Measurements from ENCODE around the gene PCDH9. TPM values are rescaled to one million over a fixed set of nuclear protein-coding genes. Genes with fewer than 3 reads are reported as not detected.

The PCDH9 gene
- total RNA-seq, 4 donors from 2014 or later = 0.37 to 2.4 (median 1.5) TPM

DNA sequence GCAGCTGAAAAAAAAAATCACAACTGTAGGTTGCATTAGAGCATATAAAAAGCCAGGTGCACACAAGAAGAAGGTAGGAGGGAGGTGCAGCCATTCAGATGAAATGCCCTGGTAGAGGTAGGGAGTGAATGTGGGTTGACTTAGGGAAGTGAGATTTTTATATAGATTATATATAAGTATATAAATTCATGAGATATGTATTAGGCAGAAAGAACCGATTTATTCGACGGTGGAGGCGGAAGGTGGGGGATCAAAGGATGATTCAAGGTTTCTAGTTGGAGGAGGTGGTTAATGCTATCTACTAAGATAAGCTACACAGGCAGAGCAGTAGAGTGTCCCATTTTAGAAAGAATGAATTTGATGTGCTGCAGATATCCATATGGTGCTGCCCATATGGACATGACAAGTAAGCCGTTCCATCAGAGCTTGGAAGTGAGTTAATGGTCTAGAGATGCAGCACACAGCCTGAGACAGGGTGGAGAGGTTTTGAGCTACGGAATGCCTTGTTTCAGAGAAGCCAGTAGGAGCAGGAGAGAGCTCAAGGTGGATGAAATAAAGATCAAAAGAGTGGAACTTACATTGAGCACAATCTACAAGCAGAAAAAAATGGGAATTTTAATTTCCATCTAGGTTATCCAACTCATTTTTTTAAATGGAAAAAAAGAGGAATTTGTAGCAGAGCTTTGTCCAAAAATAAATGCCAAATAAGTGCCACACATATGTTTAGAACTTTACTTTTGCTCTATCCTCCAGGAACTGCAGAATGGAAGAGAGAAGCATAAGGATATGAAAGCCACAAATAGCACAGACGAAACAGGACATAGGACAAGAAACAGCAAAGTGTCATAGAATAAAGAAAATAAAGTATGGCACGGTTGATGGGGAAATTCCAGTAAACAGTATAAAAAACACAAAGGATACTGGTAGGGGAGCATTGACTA is 177.3 kb downstream of the PCDH9 start:
- no peak overlapping the region for H3K27ac ChIP-seq
- H3K4me1 ChIP-seq = no peaks in the 10 kb centered on the region
- H3K36me3 ChIP-seq = no peaks in the 10 kb centered on the region
- WGBS, 2 donors (ENCODE audit: low coverage in 1 of 2) = 82% methylated on average over 8 of the region's 8 CpGs
- H3K27me3 ChIP-seq = no peaks in the 10 kb centered on the region
- DNase-seq = no peak
- TF ChIP-seq EP300 (IDR thresholded peaks at IDR 0.05; ENCODE audit: low read depth) (no peak), POLR2A (IDR thresholded peaks at IDR 0.05) (no peak), POLR2AphosphoS5 (IDR thresholded peaks at IDR 0.05) (no peak)
- TF ChIP-seq, protein P1, sequence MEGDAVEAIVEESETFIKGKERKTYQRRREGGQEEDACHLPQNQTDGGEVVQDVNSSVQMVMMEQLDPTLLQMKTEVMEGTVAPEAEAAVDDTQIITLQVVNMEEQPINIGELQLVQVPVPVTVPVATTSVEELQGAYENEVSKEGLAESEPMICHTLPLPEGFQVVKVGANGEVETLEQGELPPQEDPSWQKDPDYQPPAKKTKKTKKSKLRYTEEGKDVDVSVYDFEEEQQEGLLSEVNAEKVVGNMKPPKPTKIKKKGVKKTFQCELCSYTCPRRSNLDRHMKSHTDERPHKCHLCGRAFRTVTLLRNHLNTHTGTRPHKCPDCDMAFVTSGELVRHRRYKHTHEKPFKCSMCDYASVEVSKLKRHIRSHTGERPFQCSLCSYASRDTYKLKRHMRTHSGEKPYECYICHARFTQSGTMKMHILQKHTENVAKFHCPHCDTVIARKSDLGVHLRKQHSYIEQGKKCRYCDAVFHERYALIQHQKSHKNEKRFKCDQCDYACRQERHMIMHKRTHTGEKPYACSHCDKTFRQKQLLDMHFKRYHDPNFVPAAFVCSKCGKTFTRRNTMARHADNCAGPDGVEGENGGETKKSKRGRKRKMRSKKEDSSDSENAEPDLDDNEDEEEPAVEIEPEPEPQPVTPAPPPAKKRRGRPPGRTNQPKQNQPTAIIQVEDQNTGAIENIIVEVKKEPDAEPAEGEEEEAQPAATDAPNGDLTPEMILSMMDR (IDR thresholded peaks at IDR 0.05) = no peak
- intact Hi-C loops (cut with DNase I; ENCODE audit: low total_unique reads) (no loop called here), in situ Hi-C loops (cut with MboI; ENCODE audit: low pct_ligation_motif_present in 1 of 4, low pct_unique_long_range_greater_than_20kb in 1 of 4, low sequenced_read_pairs in 3 of 4) (no loop called here)
- H3K4me3 ChIP-seq = no peak overlapping the region
- no peaks in the 10 kb centered on the region for H3K9me3 ChIP-seq

DNA sequence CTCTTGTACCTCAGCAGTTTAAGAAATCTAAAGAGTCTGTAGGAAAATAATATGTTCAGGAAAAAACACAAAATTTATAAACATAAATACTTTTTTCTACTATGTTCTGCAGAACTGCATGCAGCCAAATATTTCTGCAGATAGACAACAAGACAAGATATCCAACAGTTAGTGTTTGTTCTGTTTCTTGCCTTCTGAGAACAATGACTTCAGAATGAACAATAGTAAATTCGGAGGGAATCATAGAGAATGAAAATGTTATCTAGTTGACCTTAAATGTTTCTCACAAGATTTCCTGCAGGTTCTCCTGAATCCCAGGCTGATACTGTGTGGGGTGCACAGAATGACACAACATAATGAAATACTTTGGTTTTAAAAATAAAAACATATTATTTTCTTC is 180.4 kb downstream of the PCDH9 start:
- H3K36me3 ChIP-seq = no peaks in the 10 kb centered on the region
- no peak overlapping the region for H3K27ac ChIP-seq
- in situ Hi-C loops (cut with MboI; ENCODE audit: low pct_ligation_motif_present in 1 of 4, low pct_unique_long_range_greater_than_20kb in 1 of 4, low sequenced_read_pairs in 3 of 4) (no loop called here), intact Hi-C loops (cut with DNase I; ENCODE audit: low total_unique reads) (loop anchor here (10.0 kb wide), 1 partner anchor 1425 kb away; no protein-coding TSS in a partner anchor)
- DNase-seq = no peak
- no peak overlapping the region for H3K4me3 ChIP-seq
- 42 to 80% methylated on average over 1 of the region's 1 CpG for WGBS, 2 donors (ENCODE audit: low coverage in 1 of 2)
- H3K4me1 ChIP-seq = no peaks in the 10 kb centered on the region
- H3K9me3 ChIP-seq = no peaks in the 10 kb centered on the region
- no peaks in the 10 kb centered on the region for H3K27me3 ChIP-seq
- TF ChIP-seq POLR2AphosphoS5 (IDR thresholded peaks at IDR 0.05) = no peak
- TF ChIP-seq, protein P1 (IDR thresholded peaks at IDR 0.05) = no peak
- TF ChIP-seq EP300 (IDR thresholded peaks at IDR 0.05; ENCODE audit: low read depth) = no peak
- TF ChIP-seq POLR2A (IDR thresholded peaks at IDR 0.05) = no peak

DNA sequence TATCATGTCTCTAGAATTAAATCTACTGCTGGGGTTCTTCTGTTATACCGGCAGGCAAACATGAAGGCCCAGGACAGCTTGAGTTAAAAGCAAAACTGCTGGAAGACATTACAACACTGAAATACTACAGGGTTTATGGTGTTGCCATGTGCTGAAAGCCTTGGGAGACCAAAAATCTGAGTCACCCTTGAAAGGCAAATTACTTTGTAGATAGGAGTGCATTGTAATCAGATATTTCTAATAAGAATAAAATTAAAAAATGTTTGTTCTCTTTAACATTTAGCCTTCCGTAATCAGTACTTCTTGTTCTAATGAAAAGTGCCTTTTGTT is 181.3 kb downstream of the PCDH9 start:
- H3K27ac ChIP-seq = no peak overlapping the region
- no peaks in the 10 kb centered on the region for H3K27me3 ChIP-seq
- intact Hi-C loops (cut with DNase I; ENCODE audit: low total_unique reads) (loop anchor here (10.0 kb wide), 1 partner anchor 1426 kb away; no protein-coding TSS in a partner anchor), in situ Hi-C loops (cut with MboI; ENCODE audit: low pct_ligation_motif_present in 1 of 4, low pct_unique_long_range_greater_than_20kb in 1 of 4, low sequenced_read_pairs in 3 of 4) (no loop called here)
- DNase-seq = no peak
- H3K9me3 ChIP-seq = no peaks in the 10 kb centered on the region
- no peaks in the 10 kb centered on the region for H3K4me1 ChIP-seq
- H3K36me3 ChIP-seq = no peaks in the 10 kb centered on the region
- TF ChIP-seq POLR2A (IDR thresholded peaks at IDR 0.05) (no peak), EP300 (IDR thresholded peaks at IDR 0.05; ENCODE audit: low read depth) (no peak), POLR2AphosphoS5 (IDR thresholded peaks at IDR 0.05) (no peak)
- TF ChIP-seq, protein P1 (IDR thresholded peaks at IDR 0.05) = no peak
- H3K4me3 ChIP-seq = no peak overlapping the region
- 84 to 89% methylated on average over 2 of the region's 2 CpGs for WGBS, 2 donors (ENCODE audit: low coverage in 1 of 2)

DNA sequence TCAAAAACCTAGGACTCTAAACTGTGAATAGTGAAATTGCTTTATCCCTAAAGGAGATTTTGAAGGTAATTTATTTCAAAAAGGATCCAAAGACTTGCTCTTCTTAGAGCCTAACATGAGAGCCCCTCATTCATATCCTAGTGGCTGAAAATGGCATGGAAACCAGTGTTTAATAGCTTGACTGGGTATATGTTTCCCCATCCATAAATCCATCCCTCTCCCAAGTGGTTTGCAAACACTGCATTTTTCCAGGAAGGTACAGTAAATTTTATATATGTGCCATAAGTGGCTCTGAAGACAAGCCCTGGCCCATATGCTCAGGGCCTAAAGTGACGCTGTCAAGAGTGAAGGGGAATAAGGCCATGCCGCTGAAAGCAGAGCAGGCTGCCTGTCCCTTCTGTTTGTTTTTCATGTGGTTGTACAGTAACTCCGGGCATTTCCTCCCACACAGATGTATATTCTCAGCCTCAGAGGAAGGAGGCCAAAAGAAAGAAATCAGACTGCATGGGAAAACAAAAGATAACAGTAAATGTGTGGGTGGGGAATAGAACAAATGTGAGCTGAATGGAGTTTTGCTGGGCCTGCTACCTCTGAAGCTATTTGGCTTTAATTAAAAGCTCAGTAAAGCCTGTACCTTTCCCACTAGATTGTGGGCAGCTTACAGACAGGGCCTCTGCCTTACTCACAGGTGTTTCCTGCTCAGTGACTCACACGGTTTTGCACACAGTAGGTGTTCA is 181.9 kb downstream of the PCDH9 start:
- Histone ChIP-seq H3K27me3 (no peaks in the 10 kb centered on the region), H3K9me3 (no peaks in the 10 kb centered on the region), H3K4me1 (no peaks in the 10 kb centered on the region), H3K4me3 (no peak overlapping the region), H3K27ac (no peak overlapping the region), H3K36me3 (no peaks in the 10 kb centered on the region)
- TF ChIP-seq, protein P1 (IDR thresholded peaks at IDR 0.05) = no peak
- no peak for TF ChIP-seq POLR2AphosphoS5 (IDR thresholded peaks at IDR 0.05)
- TF ChIP-seq POLR2A (IDR thresholded peaks at IDR 0.05) = no peak
- 13 to 19% methylated on average over 4 of the region's 4 CpGs for WGBS, 2 donors (ENCODE audit: low coverage in 1 of 2)
- intact Hi-C loops (cut with DNase I; ENCODE audit: low total_unique reads) (loop anchor here (10.0 kb wide), 1 partner anchor 1427 kb away; no protein-coding TSS in a partner anchor), in situ Hi-C loops (cut with MboI; ENCODE audit: low pct_ligation_motif_present in 1 of 4, low pct_unique_long_range_greater_than_20kb in 1 of 4, low sequenced_read_pairs in 3 of 4) (no loop called here)
- no peak for DNase-seq
